H9 (cell line): ENCODE measurements around the gene SEPTIN5. TPM values are rescaled to one million over a fixed set of nuclear protein-coding genes. Genes with fewer than 3 reads are reported as not detected.

ENCODE experiments used
- DNase-seq: peaks from one replicate; pipeline ENCODE4 v3.0.0-alpha.2; 2017
- H2AFZ ChIP-seq: one replicate; pipeline ENCODE4 v1.6.1; 2013; ENCODE audit warnings: mild to moderate bottlenecking, low read length, control low read depth, moderate library complexity
- H2AK5ac ChIP-seq: 2 replicates; pipeline ENCODE4 v1.6.1; 2013; ENCODE audit warnings: low read length, control low read depth, mixed read lengths; ENCODE audit not compliant: insufficient read length
- H2BK120ac ChIP-seq: one replicate; pipeline ENCODE4 v1.6.1; 2013; ENCODE audit warnings: low read depth, mild to moderate bottlenecking, low read length, control low read depth, inconsistent platforms; ENCODE audit not compliant: poor library complexity, severe bottlenecking
- H2BK12ac ChIP-seq: 2 replicates; pipeline ENCODE4 v1.6.1; 2013; ENCODE audit warnings: low read length, control low read depth, mixed read lengths, low read depth; ENCODE audit not compliant: insufficient read length
- H2BK15ac ChIP-seq: 2 replicates; pipeline ENCODE4 v1.6.1; 2013; ENCODE audit warnings: low read depth, low read length, control low read depth
- H2BK20ac ChIP-seq: one replicate; pipeline ENCODE4 v1.6.1; 2013; ENCODE audit warnings: low read depth, mild to moderate bottlenecking, low read length, control low read depth, inconsistent platforms; ENCODE audit not compliant: poor library complexity, severe bottlenecking
- H2BK5ac ChIP-seq: 2 replicates; pipeline ENCODE4 v1.6.1; 2013; ENCODE audit warnings: low read length, control low read depth, mixed read lengths; ENCODE audit not compliant: insufficient read length
- H3K14ac ChIP-seq: 2 replicates; pipeline ENCODE4 v1.6.1; 2013; ENCODE audit warnings: low read length, control low read depth; ENCODE audit not compliant: insufficient read depth
- H3K18ac ChIP-seq: 2 replicates; pipeline ENCODE4 v1.6.1; 2013; ENCODE audit warnings: low read depth, mild to moderate bottlenecking, mixed read lengths, low read length, control low read depth; ENCODE audit not compliant: insufficient read length
- H3K23ac ChIP-seq: 2 replicates; pipeline ENCODE4 v1.6.1; 2013; ENCODE audit warnings: low read length, control low read depth, mixed read lengths, low read depth; ENCODE audit not compliant: insufficient read length
- H3K23me2 ChIP-seq: 2 replicates; pipeline ENCODE4 v1.6.1; 2013; ENCODE audit warnings: low read depth, mild to moderate bottlenecking, mixed read lengths, low read length, control low read depth; ENCODE audit not compliant: insufficient read length, poor library complexity, severe bottlenecking
- H3K27ac ChIP-seq: 2 replicates; pipeline ENCODE4 v1.5.1; 2013; ENCODE audit warnings: low read length, control low read depth, mixed read lengths, low read depth; ENCODE audit not compliant: insufficient read length
- H3K27me3 ChIP-seq: 2 replicates; pipeline ENCODE4 v1.6.1; 2013; ENCODE audit warnings: low read length, control low read depth, inconsistent platforms; ENCODE audit not compliant: insufficient read depth
- H3K4ac ChIP-seq: 2 replicates; pipeline ENCODE4 v1.6.1; 2013; ENCODE audit warnings: low read depth, mild to moderate bottlenecking, control low read depth, inconsistent platforms, low read length, moderate library complexity
- H3K4me1 ChIP-seq: 2 replicates; pipeline ENCODE4 v1.6.1; 2013; ENCODE audit warnings: low read length, control low read depth, inconsistent platforms; ENCODE audit not compliant: insufficient read depth
- H3K4me2 ChIP-seq: 2 replicates; pipeline ENCODE4 v1.6.1; 2013; ENCODE audit warnings: low read length, control low read depth, mixed read lengths; ENCODE audit not compliant: insufficient read length, insufficient read depth
- H3K56ac ChIP-seq: 2 replicates; pipeline ENCODE4 v1.6.1; 2013; ENCODE audit warnings: low read depth, mild to moderate bottlenecking, mixed read lengths, low read length, control low read depth; ENCODE audit not compliant: insufficient read length
- H3K79me1 ChIP-seq: 2 replicates; pipeline ENCODE4 v1.6.1; 2013; ENCODE audit warnings: low read depth, mild to moderate bottlenecking, moderate library complexity, low read length, control low read depth, inconsistent platforms; ENCODE audit not compliant: insufficient read depth, poor library complexity, severe bottlenecking
- H3K79me2 ChIP-seq: 2 replicates; pipeline ENCODE4 v1.6.1; 2013; ENCODE audit warnings: low read length, control low read depth, inconsistent platforms; ENCODE audit not compliant: insufficient read depth
- H3K9ac ChIP-seq: 2 replicates; pipeline ENCODE4 v1.6.1; 2013; ENCODE audit warnings: low read length, control low read depth, mixed read lengths; ENCODE audit not compliant: insufficient read length; ENCODE audit errors: extremely low read depth
- H3K9me3 ChIP-seq: one replicate; pipeline ENCODE4 v1.6.1; 2013; ENCODE audit warnings: low read depth, low read length, inconsistent platforms; ENCODE audit not compliant: control insufficient read depth
- H3T11ph ChIP-seq: one replicate; pipeline ENCODE4 v1.6.1; 2013; ENCODE audit warnings: mild to moderate bottlenecking, low read length, control low read depth, inconsistent platforms
- H4K20me1 ChIP-seq: one replicate; pipeline ENCODE4 v1.6.1; 2013; ENCODE audit not compliant: control insufficient read depth, insufficient read length, insufficient read depth
- H4K5ac ChIP-seq: 2 replicates; pipeline ENCODE4 v1.6.1; 2013; ENCODE audit warnings: low read depth, mild to moderate bottlenecking, mixed read lengths, low read length, control low read depth; ENCODE audit not compliant: insufficient read length
- H4K8ac ChIP-seq: replicated peaks from 2 replicates; pipeline ENCODE4 v1.6.1; 2013; ENCODE audit warnings: low read length, control low read depth, mixed read lengths, low read depth; ENCODE audit not compliant: insufficient read length
- H4K91ac ChIP-seq: 2 replicates; pipeline ENCODE4 v1.6.1; 2013; ENCODE audit warnings: low read depth, mild to moderate bottlenecking, moderate library complexity, mixed read lengths, low read length, control low read depth; ENCODE audit not compliant: insufficient read length
- H3K27ac Mint-ChIP-seq, 3 experiments: 2 replicates in 2 of 3; 3 replicates in 1 of 3; pipeline ENCODE4 v1.8.0; 2020 to 2021; ENCODE audit warnings: mixed read lengths in 3 of 3, mild to moderate bottlenecking in 1 of 3, moderate library complexity in 1 of 3
- H3K27me3 Mint-ChIP-seq: 2 replicates; pipeline ENCODE4 v1.8.0; 2021; ENCODE audit warnings: low read depth, mild to moderate bottlenecking, moderate library complexity, mixed read lengths
- H3K36me3 Mint-ChIP-seq, 3 experiments: 2 replicates in 2 of 3; 3 replicates in 1 of 3; pipeline ENCODE4 v1.8.0; 2020 to 2021; ENCODE audit warnings: low read depth in 3 of 3, mixed read lengths in 3 of 3; ENCODE audit not compliant: insufficient read depth in 1 of 3
- H3K4me1 Mint-ChIP-seq, 2 experiments: 2 replicates each; pipeline ENCODE4 v1.8.0; 2020; ENCODE audit warnings: mixed read lengths in 2 of 2
- H3K4me3 Mint-ChIP-seq, 2 experiments: 2 replicates in 1 of 2; 3 replicates in 1 of 2; pipeline ENCODE4 v1.8.0; 2020 to 2021; ENCODE audit warnings: mild to moderate bottlenecking in 2 of 2, mixed read lengths in 2 of 2, moderate library complexity in 1 of 2
- H3K9me3 Mint-ChIP-seq, 2 experiments: 2 replicates in 1 of 2; 3 replicates in 1 of 2; pipeline ENCODE4 v1.8.0; 2020; ENCODE audit warnings: mild to moderate bottlenecking in 2 of 2, mixed read lengths in 2 of 2, moderate library complexity in 1 of 2
- CTCF ChIP-seq: fragments of 200-600 bp; sonication (generic); conservative IDR thresholded peaks from 3 replicates; pipeline ENCODE4 v1.8.0; 2021; ENCODE audit warnings: antibody characterized with exemption, mild to moderate bottlenecking
- WGBS: extraction: QIAGEN DNeasy Blood & Tissue Kit; methylation state at CpG from one replicate; pipeline ENCODE4 v1.1.7; 2013; ENCODE audit warnings: missing lambda C conversion rate, low lambda C conversion rate, mixed read lengths; ENCODE audit not compliant: insufficient read length; ENCODE audit errors: extremely low coverage; 5-methylcytosine and 5-hydroxymethylcytosine counted together
- total RNA-seq: library from RNA; stranded (reverse); gene quantifications from 2 replicates; pipeline ENCODE4 v1.2.1, GENCODE V29; 2021

SEPTIN5 gene
- total RNA-seq, 1 experiment from 2014 or later: 17.8 TPM

GRCh38 chr22:19755145-19755710 is 40.9 kb downstream of the SEPTIN5 start:
- H2AK5ac ChIP-seq: no peak overlapping the region
- no peak overlapping the region for H3K18ac ChIP-seq
- no peaks in the 10 kb centered on the region for H3K79me2 ChIP-seq
- H2BK120ac ChIP-seq: no peak overlapping the region
- no peaks in the 10 kb centered on the region for H3K9me3 ChIP-seq
- no peak overlapping the region for H2BK5ac ChIP-seq
- H2BK20ac ChIP-seq: no peak overlapping the region
- TF ChIP-seq CTCF: no peak
- H3K27ac Mint-ChIP-seq: no peak overlapping the region
- H3K79me1 ChIP-seq: no peaks in the 10 kb centered on the region
- H3K56ac ChIP-seq: no peak overlapping the region
- H3K4ac ChIP-seq: no peak overlapping the region
- peaks cover 3% of the 10 kb centered on the region for H4K20me1 ChIP-seq
- no peak overlapping the region for H2AFZ ChIP-seq
- H3K27ac ChIP-seq: no peak overlapping the region
- H2BK12ac ChIP-seq: no peak overlapping the region
- no peak overlapping the region for H3K14ac ChIP-seq
- no peaks in the 10 kb centered on the region for H3K23me2 ChIP-seq
- H3K27me3 ChIP-seq: peaks cover 68% of the 10 kb centered on the region
- peak overlapping the region; percentile 39 to 75; a peak in 4 of 5 replicates for H3K4me3 Mint-ChIP-seq
- H3K4me1 ChIP-seq: no peaks in the 10 kb centered on the region
- H2BK15ac ChIP-seq: no peak overlapping the region
- H4K5ac ChIP-seq: no peak overlapping the region
- peak overlapping the region; percentile 13 for H3K4me2 ChIP-seq
- no peak overlapping the region for H4K8ac ChIP-seq
- no peak overlapping the region for H3K23ac ChIP-seq
- H3K9me3 Mint-ChIP-seq: peaks cover 5 to 9% of the 10 kb centered on the region in 2 experiments; a peak in 4 of 5 replicates
- no peak for DNase-seq
- no peak overlapping the region for H3K9ac ChIP-seq
- peaks cover 19 to 35% of the 10 kb centered on the region in 2 experiments for H3K4me1 Mint-ChIP-seq
- WGBS: no CpG with 5 or more reads among the region's 59 CpGs
- no peak overlapping the region for H4K91ac ChIP-seq
- no peak overlapping the region for H3T11ph ChIP-seq
- H3K36me3 Mint-ChIP-seq: no peaks in the 10 kb centered on the region; a peak in 1 of 7 replicates
- H3K27me3 Mint-ChIP-seq: peaks cover 87% of the 10 kb centered on the region
